ENCODE measurements around the gene TFEB. TPM values are rescaled to one million over a fixed set of nuclear protein-coding genes. Genes with fewer than 3 reads are reported as not detected.

The TFEB gene
- total and polyA plus RNA-seq, 4 donors = 13.3 to 38.4 (median 27.8) TPM

GRCh38 chr6:41723530-41724227 lies 11.7 kb downstream of the TFEB start:
- H3K9me3 ChIP-seq (ENCODE audit: control insufficient read depth in 4 of 4, insufficient read depth in 3 of 4, low read length in 3 of 4) = no peaks in the 10 kb centered on the region
- no peak for TF ChIP-seq CTCF (IDR thresholded peaks at IDR 0.05; ENCODE audit: control extremely low read depth, extremely low read depth)
- H3K4me3 ChIP-seq = no peak overlapping the region
- no peaks in the 10 kb centered on the region for H3K36me3 ChIP-seq (ENCODE audit: control insufficient read depth in 4 of 4, insufficient read depth in 4 of 4, low read length in 4 of 4)
- WGBS, 2 donors = 29 to 46% methylated on average over 21 of the region's 21 CpGs
- peak; percentile 66 to 87 (median 74) for DNase-seq
- H3K27me3 ChIP-seq (ENCODE audit: control insufficient read depth in 3 of 3, insufficient read depth in 3 of 3, low read length in 2 of 3) = no peaks in the 10 kb centered on the region
- peak overlapping the region; percentile 50 to 80 for H3K27ac ChIP-seq (ENCODE audit: low read depth in 1 of 2, low read length in 1 of 2)
- ATAC-seq (ENCODE audit: insufficient read depth, low FRiP score) = peak; percentile 91
- H3K9ac ChIP-seq (ENCODE audit: insufficient read depth in 1 of 2, low read length in 2 of 2) = no peak overlapping the region
- H3K4me1 ChIP-seq (ENCODE audit: control insufficient read depth in 5 of 5, insufficient read depth in 5 of 5, low read length in 5 of 5) = peaks cover 7 to 34% (median 31%) of the 10 kb centered on the region in 5 donors

GRCh38 chr6:41722969-41723529 lies 12.4 kb downstream of the TFEB start:
- no peak for ATAC-seq (ENCODE audit: insufficient read depth, low FRiP score)
- no peak overlapping the region for H3K9ac ChIP-seq (ENCODE audit: insufficient read depth in 1 of 2, low read length in 2 of 2)
- WGBS, 2 donors = 37 to 46% methylated on average over 8 of the region's 8 CpGs

GRCh38 chr6:41721414-41721813 lies 14.0 kb downstream of the TFEB start:
- Histone ChIP-seq H3K9ac (ENCODE audit: insufficient read depth in 1 of 2, low read length in 2 of 2) (no peak overlapping the region), H3K27ac (ENCODE audit: low read depth in 1 of 2, low read length in 1 of 2) (no peak overlapping the region), H3K4me1 (ENCODE audit: control insufficient read depth in 5 of 5, insufficient read depth in 5 of 5, low read length in 5 of 5) (peaks cover 7 to 44% (median 28%) of the 10 kb centered on the region in 5 donors), H3K27me3 (ENCODE audit: control insufficient read depth in 3 of 3, insufficient read depth in 3 of 3, low read length in 2 of 3) (no peaks in the 10 kb centered on the region), H3K36me3 (ENCODE audit: control insufficient read depth in 4 of 4, insufficient read depth in 4 of 4, low read length in 4 of 4) (no peaks in the 10 kb centered on the region), H3K9me3 (ENCODE audit: control insufficient read depth in 4 of 4, insufficient read depth in 3 of 4, low read length in 3 of 4) (no peaks in the 10 kb centered on the region), H3K4me3 (no peak overlapping the region)
- no peak for ATAC-seq (ENCODE audit: insufficient read depth, low FRiP score)
- no peak for TF ChIP-seq CTCF (IDR thresholded peaks at IDR 0.05; ENCODE audit: control extremely low read depth, extremely low read depth)
- peak in 1 of 3 donors; percentile 55 for DNase-seq
- 87 to 92% methylated on average over 3 of the region's 3 CpGs for WGBS, 2 donors

More at GRCh38 chr6:41722969-41723529, 12.4 kb downstream of the TFEB start:
- H3K4me1 ChIP-seq (ENCODE audit: control insufficient read depth in 5 of 5, insufficient read depth in 5 of 5, low read length in 5 of 5) = peaks cover 7 to 34% (median 26%) of the 10 kb centered on the region in 5 donors
- no peaks in the 10 kb centered on the region for H3K27me3 ChIP-seq (ENCODE audit: control insufficient read depth in 3 of 3, insufficient read depth in 3 of 3, low read length in 2 of 3)
- DNase-seq = no peak
- no peaks in the 10 kb centered on the region for H3K36me3 ChIP-seq (ENCODE audit: control insufficient read depth in 4 of 4, insufficient read depth in 4 of 4, low read length in 4 of 4)
- TF ChIP-seq CTCF (IDR thresholded peaks at IDR 0.05; ENCODE audit: control extremely low read depth, extremely low read depth) = no peak
- H3K4me3 ChIP-seq = no peak overlapping the region
- peak overlapping the region; percentile 50 to 80 for H3K27ac ChIP-seq (ENCODE audit: low read depth in 1 of 2, low read length in 1 of 2)
- no peaks in the 10 kb centered on the region for H3K9me3 ChIP-seq (ENCODE audit: control insufficient read depth in 4 of 4, insufficient read depth in 3 of 4, low read length in 3 of 4)

Measured in lung (tissue), 12 donors.